SHP77 treated with DMSO at 0.1 percent for 48 hours (cell line): ENCODE results near the gene AVPR1B.

Source experiments
- DNase-seq: peaks from one replicate; lab custom pipeline; 2025; lab: John Stamatoyannopoulos, UW

The AVPR1B gene

GRCh38 chr1:206111271-206111927, 5.8 kb downstream of the AVPR1B start:
- DNase-seq, result no peak

- no peak for DNase-seq
Measured at GRCh38 chr1:206110820-206111219, 6.4 kb downstream of the AVPR1B start.

GRCh38 chr1:206110161-206110560, 7.0 kb downstream of the AVPR1B start:
- DNase-seq, result no peak

DNA sequence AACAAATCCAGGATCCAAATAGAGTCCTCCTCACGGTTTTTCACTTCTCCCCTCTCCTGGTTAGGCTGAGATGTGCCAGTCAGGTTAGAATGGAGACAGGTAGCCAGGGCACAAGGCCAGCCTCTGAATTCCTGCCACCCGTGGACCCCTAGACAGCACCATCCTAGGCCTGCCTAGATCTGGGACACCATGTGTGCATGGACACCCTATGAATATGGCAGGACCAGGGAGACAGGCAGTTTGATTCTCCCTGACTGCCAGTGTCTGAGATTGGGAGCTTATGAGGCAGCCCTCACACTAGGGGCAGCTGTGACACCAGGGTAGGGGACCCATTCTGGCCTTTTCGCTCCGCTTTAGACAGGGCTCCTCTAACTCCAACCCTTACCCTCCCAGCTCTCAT, 7.5 kb downstream of the AVPR1B start:
- DNase-seq, result no peak

DNA sequence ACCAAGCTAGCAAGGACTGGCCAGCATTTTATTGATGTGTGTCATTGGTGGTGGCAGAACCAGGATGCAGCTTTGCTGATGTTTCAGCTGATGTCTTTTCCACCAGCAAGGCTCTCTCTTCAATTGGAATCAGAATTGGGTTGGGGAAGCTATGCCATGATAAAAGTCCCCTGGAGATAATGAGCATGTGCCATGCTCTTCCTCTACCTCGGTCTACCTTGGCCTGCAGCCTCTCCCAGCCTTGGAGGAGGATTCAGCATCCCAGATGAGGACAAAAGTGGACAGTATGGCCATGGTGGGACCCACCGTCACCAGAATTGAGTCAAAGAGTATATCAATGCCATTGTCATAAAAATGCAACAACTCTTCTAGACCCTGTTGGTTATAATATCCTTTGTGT, 8.6 kb downstream of the AVPR1B start:
- no peak for DNase-seq

DNA sequence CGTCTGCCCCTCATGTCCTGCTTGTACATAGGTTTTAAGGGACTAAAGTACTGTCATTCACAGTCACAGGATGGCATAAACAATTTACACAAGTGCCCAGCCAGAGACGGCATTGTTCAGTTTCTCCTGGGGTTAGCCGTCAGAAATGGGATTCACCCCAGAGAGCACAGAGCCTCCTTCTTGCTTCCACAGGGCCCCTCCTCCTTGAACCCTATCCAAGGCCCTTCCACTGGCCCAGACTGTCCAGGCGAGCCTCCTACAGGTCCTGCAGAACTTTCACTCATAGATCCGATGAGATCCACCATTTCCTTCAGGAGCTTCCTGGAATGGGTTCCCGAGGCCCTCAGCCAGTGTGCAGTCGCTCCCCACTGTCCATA, 10.0 kb downstream of the AVPR1B start:
- DNase-seq, result no peak

GRCh38 chr1:206106328-206107167, 10.6 kb downstream of the AVPR1B start:
- peak; percentile 38 for DNase-seq

- no peak for DNase-seq
Measured at GRCh38 chr1:206105464-206105995, 11.7 kb downstream of the AVPR1B start.

- DNase-seq, result no peak
Measured at GRCh38 chr1:206103979-206104378, 13.2 kb downstream of the AVPR1B start.

DNA sequence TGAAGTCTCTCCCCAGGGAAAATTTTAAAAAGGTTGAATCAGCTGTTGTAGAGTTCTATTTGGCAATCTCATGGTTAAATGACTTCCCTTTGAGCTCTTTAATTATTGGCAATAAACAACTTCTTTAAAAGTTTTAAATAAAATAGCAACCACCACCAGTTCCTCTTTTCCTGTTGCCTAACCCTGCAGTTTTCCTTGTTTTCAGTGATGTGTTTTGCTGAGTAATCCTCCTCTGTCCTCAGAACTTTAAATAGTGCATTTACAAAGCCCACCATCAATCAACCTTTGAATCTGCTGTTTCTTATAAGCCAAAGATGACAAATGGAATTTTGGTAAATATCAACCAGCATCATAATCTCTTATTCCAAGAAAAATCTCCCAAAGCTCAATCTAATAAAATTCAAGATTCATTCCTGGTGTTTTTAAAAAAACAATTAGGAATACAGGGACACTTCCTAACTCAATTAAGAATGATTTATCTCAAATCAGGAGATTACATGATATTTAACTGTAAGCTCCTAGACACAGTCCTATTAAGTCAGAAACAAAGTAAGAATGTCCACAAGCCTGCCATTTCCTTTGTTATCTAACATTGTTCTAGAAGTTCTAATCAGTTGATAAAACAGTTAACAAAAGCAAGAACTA, 14.8 kb downstream of the AVPR1B start:
- no peak for DNase-seq

DNA sequence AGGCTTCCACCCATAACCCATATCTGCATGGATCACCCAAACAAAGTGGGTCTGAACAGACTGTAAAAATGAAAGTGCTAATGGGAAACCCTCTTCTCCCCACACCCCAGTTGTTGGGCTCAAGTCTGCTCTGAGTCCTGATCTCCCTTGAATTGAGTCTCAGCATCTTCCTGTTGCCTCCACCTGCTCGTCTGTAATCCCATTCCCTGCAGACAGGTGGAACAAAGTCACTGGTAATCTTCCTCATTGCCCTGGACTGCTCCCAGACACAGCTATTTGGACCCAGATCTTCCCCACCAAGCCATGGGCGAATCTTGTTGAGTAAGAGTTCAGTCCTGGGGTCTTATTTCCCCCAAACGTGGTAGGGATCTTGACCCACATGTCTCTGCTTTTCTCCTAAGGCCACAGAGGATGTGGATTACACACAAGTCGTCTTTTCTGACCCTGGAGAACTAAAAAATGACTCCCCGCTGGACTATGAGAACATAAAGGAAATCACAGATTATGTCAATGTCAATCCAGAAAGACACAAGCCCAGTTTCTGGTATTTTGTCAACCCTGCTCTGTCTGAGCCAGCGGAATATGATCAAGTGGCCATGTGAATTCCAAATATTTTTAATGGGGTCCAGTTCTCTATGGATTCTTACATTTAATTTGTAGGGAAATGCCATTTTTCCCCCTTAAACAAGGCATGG, 15.7 kb downstream of the AVPR1B start:
- no peak for DNase-seq

- DNase-seq, result no peak
Measured at GRCh38 chr1:206100226-206100815, 16.9 kb downstream of the AVPR1B start.

DNA sequence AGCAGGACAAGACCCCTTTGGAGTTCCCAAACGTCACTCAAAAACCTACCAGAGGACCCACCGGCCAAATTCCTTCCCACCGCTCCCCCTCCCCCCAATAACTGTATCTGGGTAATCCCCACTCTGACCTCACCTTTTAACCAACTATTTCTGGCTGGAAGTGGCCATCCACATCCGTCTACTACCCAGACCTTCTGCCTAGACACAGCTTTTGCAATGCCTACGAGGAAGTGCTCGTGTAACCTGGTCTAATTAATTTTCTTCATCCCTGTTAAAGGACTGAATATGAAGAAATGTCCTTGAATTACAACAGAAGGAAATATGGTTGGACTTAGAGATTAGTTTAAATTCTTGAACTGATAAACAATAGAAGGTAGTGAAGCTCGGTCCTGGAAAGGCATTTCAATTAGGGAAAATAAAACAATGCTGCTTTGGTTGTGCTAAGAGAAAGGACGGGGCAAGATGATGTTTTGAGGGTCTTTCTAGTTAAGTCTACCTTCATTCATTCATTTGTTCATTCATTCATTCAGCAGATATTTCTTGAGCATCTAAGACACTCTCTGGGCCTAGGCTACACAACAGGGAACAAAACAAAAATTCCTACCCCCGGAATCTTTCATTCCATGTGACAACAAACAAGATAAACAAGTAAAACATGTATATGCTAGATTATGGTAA, 18.8 kb downstream of the AVPR1B start:
- DNase-seq, result no peak

DNA sequence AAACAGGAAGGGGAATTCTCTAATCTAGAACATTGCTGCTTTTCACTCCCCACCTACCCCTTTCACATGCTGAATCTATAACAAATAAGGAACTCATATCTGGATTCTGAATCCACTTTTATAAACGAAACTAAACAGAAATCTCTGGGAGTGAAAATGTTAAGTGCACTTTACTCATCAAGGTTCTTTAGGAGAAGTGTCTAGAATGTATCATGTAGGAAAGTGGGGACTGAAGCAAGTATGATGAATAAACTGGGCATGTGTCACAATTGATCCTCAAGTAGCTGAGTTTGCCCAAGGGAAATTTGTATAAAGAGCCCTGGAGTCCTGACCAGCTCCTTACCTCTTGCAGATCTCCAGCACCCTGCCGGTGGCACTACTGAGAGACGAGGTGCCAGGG, 19.8 kb downstream of the AVPR1B start:
- no peak for DNase-seq

DNA sequence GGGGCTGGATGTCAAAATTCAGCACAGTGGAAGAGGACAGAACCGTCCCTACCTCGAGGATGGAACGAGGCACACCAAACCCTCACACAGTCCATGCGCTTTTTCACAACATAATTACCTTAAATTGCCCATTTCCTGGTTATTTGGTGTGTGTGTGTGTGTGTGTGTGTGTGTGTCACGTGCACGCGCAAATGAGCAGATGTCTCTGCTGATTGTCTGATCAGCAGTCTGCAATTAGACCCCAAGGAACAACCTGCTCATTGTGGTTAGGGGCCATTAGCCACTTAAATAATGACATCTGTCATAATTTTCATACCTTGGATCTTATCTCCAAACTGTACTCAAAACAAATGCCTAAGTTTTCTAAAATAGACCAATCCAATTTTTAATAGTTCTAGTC, 23.2 kb downstream of the AVPR1B start:
- no peak for DNase-seq

- no peak for DNase-seq
Measured at GRCh38 chr1:206089341-206089740, 27.8 kb downstream of the AVPR1B start.

DNA sequence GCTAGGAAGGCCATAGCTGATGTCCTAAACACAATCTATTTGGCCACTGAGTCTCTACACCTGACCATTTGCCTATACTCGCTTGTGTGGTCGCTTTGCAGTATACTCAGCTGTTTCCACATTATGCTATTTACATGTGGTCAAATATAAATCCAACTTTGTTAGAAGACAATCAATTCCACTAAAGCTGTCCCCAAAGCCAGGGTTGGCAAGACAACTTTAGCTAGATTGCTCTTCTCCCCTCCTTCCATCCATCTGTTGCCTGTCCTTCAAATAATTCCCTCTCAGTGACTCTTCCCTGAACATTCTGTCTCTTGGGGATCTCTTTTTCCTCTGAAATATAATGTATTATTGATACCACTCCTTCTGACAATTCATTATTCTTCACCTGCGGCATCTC, 30.1 kb downstream of the AVPR1B start:
- no peak for DNase-seq

- DNase-seq, result no peak
Measured at GRCh38 chr1:206083750-206084149, 33.4 kb downstream of the AVPR1B start.

DNA sequence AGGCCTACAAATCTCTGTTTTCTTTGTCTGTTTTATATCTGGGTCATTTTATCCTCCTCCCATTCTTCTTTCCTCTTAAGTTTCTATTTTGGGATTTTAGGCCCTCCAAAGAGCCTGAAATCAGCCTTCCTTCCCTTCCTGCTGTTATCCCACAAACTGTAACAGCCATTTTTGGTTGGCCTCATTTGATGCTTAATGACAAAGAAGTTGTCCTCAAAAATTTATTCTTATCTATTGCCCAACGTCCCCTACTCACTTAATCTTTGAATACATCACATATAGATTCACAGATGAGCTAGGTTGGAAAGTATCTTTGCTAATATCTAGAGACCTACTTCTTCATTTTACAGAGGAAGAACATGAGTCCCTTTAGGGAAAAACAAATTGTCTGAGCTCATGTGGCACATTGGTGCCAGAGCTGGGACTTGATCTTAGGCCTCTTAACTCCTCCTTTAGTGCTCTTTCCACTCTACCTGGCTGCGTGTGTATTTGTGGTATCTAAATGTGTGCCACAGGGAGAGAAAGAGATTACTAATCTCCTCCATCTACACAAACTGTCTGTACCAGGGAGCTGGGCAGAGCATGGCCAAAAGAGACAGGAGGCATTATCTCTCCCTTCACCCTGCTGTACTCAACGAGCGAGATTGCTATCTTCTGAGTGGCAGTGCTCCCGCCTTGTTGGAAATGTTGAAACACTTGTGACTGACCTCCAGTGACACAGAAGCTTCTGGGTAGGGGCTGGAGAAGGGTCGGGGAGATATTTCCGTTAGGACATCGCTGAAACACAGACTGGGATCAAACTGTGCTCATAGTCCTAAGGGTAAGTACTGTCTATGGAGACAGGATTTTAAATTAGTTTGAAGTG, 34.1 kb downstream of the AVPR1B start:
- no peak for DNase-seq

GRCh38 chr1:206081856-206082255, 35.3 kb downstream of the AVPR1B start:
- no peak for DNase-seq
